ENCODE data around the gene IGFBPL1.

The IGFBPL1 gene

GRCh38 chr9:38360839-38361472 lies 63.3 kb downstream of the IGFBPL1 start:
- Mint-ChIP-seq H3K36me3 (ENCODE audit: insufficient read depth) (peaks cover 2% of the 10 kb centered on the region), H3K4me3 (no peak overlapping the region), H3K27me3 (peaks cover 32% of the 10 kb centered on the region), H3K27ac (ENCODE audit: low read depth) (no peak overlapping the region), H3K4me1 (no peaks in the 10 kb centered on the region), H3K9me3 (no peaks in the 10 kb centered on the region)
- no peak for ATAC-seq (replicated peaks; ENCODE audit: extremely low read depth, poor library complexity, severe bottlenecking)
- no peak for DNase-seq (ENCODE audit: low spot score in 2 of 2)

- peaks cover 2% of the 10 kb centered on the region for H3K36me3 Mint-ChIP-seq (ENCODE audit: insufficient read depth)
- no peak overlapping the region for H3K27ac Mint-ChIP-seq (ENCODE audit: low read depth)
Observed at GRCh38 chr9:38359689-38360385, 64.4 kb downstream of the IGFBPL1 start.

GRCh38 chr9:38359297-38359653 lies 65.0 kb downstream of the IGFBPL1 start:
- Mint-ChIP-seq H3K9me3 (no peaks in the 10 kb centered on the region), H3K4me3 (no peak overlapping the region), H3K27me3 (peaks cover 16% of the 10 kb centered on the region), H3K4me1 (no peaks in the 10 kb centered on the region), H3K36me3 (ENCODE audit: insufficient read depth) (peaks cover 2% of the 10 kb centered on the region), H3K27ac (ENCODE audit: low read depth) (no peak overlapping the region)
- ATAC-seq (replicated peaks; ENCODE audit: extremely low read depth, poor library complexity, severe bottlenecking) = no peak
- no peak for DNase-seq (ENCODE audit: low spot score in 2 of 2)

More at GRCh38 chr9:38359689-38360385, 64.4 kb downstream of the IGFBPL1 start:
- DNase-seq (ENCODE audit: low spot score in 2 of 2) (no peak), ATAC-seq (replicated peaks; ENCODE audit: extremely low read depth, poor library complexity, severe bottlenecking) (no peak)
- no peaks in the 10 kb centered on the region for H3K9me3 Mint-ChIP-seq
- no peak overlapping the region for H3K4me3 Mint-ChIP-seq
- peaks cover 21% of the 10 kb centered on the region for H3K27me3 Mint-ChIP-seq
- no peaks in the 10 kb centered on the region for H3K4me1 Mint-ChIP-seq

- Mint-ChIP-seq H3K27me3 (peaks cover 9% of the 10 kb centered on the region), H3K27ac (ENCODE audit: low read depth) (no peak overlapping the region), H3K9me3 (no peaks in the 10 kb centered on the region), H3K4me3 (no peak overlapping the region), H3K4me1 (no peaks in the 10 kb centered on the region), H3K36me3 (ENCODE audit: insufficient read depth) (peaks cover 2% of the 10 kb centered on the region)
- DNase-seq (ENCODE audit: low spot score in 2 of 2) = no peak
- ATAC-seq (replicated peaks; ENCODE audit: extremely low read depth, poor library complexity, severe bottlenecking) = no peak
Observed at GRCh38 chr9:38358390-38359296, 65.6 kb downstream of the IGFBPL1 start.

GRCh38 chr9:38357350-38358114 lies 66.7 kb downstream of the IGFBPL1 start:
- no peak for ATAC-seq (replicated peaks; ENCODE audit: extremely low read depth, poor library complexity, severe bottlenecking)
- peaks cover 2% of the 10 kb centered on the region for H3K36me3 Mint-ChIP-seq (ENCODE audit: insufficient read depth)

GRCh38 chr9:38356851-38357250 lies 67.4 kb downstream of the IGFBPL1 start:
- Mint-ChIP-seq H3K27ac (ENCODE audit: low read depth) (no peak overlapping the region), H3K9me3 (no peaks in the 10 kb centered on the region)
- no peak for ATAC-seq (replicated peaks; ENCODE audit: extremely low read depth, poor library complexity, severe bottlenecking)

More at GRCh38 chr9:38357350-38358114, 66.7 kb downstream of the IGFBPL1 start:
- Mint-ChIP-seq H3K4me3 (no peak overlapping the region), H3K9me3 (no peaks in the 10 kb centered on the region), H3K27ac (ENCODE audit: low read depth) (no peak overlapping the region), H3K27me3 (peaks cover 5% of the 10 kb centered on the region), H3K4me1 (no peaks in the 10 kb centered on the region)
- no peak for DNase-seq (ENCODE audit: low spot score in 2 of 2)

More at GRCh38 chr9:38356851-38357250, 67.4 kb downstream of the IGFBPL1 start:
- Mint-ChIP-seq H3K36me3 (ENCODE audit: insufficient read depth) (no peaks in the 10 kb centered on the region), H3K4me1 (no peaks in the 10 kb centered on the region), H3K4me3 (no peak overlapping the region), H3K27me3 (peaks cover 11% of the 10 kb centered on the region)
- DNase-seq (ENCODE audit: low spot score in 2 of 2) = no peak

Measured in central memory CD8-positive, alpha-beta T cell (primary cell).